Measurements from ENCODE around the gene AFTPH. TPM values are rescaled to one million over a fixed set of nuclear protein-coding genes. Genes with fewer than 3 reads are reported as not detected.

Gene AFTPH
- total RNA-seq, 8 experiments from 2014 or later, result 25.1 to 52.0 (median 32.4) TPM

DNA sequence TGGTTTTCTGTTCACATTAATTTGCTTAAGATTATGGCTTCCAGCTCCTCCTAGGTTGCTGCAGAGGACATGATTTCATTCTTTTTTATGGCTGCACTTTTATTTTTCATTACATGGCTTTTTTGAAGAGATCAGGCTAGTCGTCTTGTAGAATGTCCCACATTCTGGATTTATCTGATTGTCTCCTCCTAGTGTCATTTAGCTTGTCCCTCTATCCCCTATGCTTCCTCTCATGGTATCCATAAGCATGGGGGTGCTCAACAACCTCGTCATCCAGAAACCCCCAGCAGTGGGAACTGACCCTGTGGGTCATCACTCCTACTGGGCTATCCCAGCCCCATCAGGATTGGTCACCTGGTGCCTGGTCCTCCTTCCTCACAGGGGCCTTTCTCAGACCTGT lies 80.0 kb downstream of the AFTPH start:
- 52 to 100% (median 87%) methylated on average over 1 to 2 of the region's 2 CpGs; no CpG with 5 or more reads in 4 of the 10 experiments for WGBS, 10 experiments
- Histone ChIP-seq H3K4me3 (no peak overlapping the region), H3K4me1 (replicated peaks in 1 of 2) (no peaks in the 10 kb centered on the region), H3K27ac (no peak overlapping the region)
- in situ Hi-C loops (cut with MboI; ENCODE audit: low pct_unique_long_range_greater_than_20kb in 2 of 9, low sequenced_read_pairs in 9 of 9, unreplicated experiment in 9 of 9), result loop anchor here in 1 of 9 experiments (25.0 kb wide), 1 partner anchor 258 kb away; no protein-coding TSS in a partner anchor
- ATAC-seq (replicated peaks in 6 of 8), result no peak

DNA sequence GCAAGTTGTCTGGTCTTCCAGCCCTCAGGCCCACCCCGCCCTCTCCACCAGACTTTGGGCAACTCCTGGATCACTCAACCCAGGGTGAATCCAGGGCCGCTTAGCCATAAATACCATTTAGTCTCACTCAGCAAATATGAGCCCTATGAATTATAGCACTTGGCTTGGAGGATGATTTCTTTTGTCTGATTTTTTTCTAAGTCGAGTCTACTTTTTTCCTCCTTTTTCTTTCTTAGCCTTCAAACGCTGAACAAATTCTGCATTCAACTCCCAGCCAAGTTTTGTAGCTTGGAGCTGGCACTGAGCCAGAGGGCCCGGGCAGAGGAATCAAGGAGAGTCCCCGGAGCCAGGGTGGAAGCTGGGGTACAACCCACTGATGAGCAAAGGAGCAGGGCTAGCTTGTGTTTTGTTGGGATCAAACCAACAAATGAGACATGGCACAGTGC lies 80.9 kb downstream of the AFTPH start:
- WGBS, 10 experiments, result 0 to 100% (median 42%) methylated on average over 1 to 6 of the region's 6 CpGs; no CpG with 5 or more reads in 2 of the 10 experiments
- ATAC-seq (replicated peaks in 6 of 8), result peak in 4 of 8 experiments; percentile 18 to 75 (median 46)
- H3K4me3 ChIP-seq, result no peak overlapping the region
- in situ Hi-C loops (cut with MboI; ENCODE audit: low pct_unique_long_range_greater_than_20kb in 2 of 9, low sequenced_read_pairs in 9 of 9, unreplicated experiment in 9 of 9), result loop anchor here in 1 of 9 experiments (25.0 kb wide), 1 partner anchor 257 kb away; no protein-coding TSS in a partner anchor
- no peak overlapping the region for H3K27ac ChIP-seq
- H3K4me1 ChIP-seq (replicated peaks in 1 of 2), result no peaks in the 10 kb centered on the region

DNA sequence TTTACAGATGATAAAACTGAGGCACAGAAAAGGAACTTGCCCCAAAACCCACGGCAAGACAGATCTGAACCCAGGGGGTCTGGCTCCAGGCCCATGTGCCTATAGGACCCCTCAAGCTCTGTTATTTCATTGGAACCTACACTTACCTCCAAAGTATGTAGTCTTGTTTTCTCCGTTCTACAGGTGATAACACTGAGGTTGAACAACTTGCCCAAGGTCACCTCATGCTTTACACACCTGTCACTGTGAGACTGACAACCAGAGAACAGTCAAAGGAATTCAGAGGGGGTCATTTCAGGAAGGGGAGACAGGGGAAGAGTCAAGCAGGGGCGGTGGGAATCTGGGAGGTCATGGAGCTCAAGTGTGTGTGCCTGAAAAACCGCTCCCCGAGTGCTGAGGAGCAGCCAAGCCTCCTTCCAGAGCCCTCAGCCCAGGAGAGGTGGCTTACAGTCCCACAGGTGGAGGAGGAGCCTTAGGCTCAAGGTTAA lies 81.9 kb downstream of the AFTPH start:
- no peak overlapping the region for H3K27ac ChIP-seq
- H3K4me1 ChIP-seq (replicated peaks in 1 of 2), result no peaks in the 10 kb centered on the region
- no peak overlapping the region for H3K4me3 ChIP-seq
- in situ Hi-C loops (cut with MboI; ENCODE audit: low pct_unique_long_range_greater_than_20kb in 2 of 9, low sequenced_read_pairs in 9 of 9, unreplicated experiment in 9 of 9), result loop anchor here in 1 of 9 experiments (25.0 kb wide), 1 partner anchor 256 kb away; no protein-coding TSS in a partner anchor
- no peak for ATAC-seq (replicated peaks in 6 of 8)
- 20 to 100% (median 94%) methylated on average over 1 to 2 of the region's 5 CpGs; no CpG with 5 or more reads in 1 of the 10 experiments for WGBS, 10 experiments

DNA sequence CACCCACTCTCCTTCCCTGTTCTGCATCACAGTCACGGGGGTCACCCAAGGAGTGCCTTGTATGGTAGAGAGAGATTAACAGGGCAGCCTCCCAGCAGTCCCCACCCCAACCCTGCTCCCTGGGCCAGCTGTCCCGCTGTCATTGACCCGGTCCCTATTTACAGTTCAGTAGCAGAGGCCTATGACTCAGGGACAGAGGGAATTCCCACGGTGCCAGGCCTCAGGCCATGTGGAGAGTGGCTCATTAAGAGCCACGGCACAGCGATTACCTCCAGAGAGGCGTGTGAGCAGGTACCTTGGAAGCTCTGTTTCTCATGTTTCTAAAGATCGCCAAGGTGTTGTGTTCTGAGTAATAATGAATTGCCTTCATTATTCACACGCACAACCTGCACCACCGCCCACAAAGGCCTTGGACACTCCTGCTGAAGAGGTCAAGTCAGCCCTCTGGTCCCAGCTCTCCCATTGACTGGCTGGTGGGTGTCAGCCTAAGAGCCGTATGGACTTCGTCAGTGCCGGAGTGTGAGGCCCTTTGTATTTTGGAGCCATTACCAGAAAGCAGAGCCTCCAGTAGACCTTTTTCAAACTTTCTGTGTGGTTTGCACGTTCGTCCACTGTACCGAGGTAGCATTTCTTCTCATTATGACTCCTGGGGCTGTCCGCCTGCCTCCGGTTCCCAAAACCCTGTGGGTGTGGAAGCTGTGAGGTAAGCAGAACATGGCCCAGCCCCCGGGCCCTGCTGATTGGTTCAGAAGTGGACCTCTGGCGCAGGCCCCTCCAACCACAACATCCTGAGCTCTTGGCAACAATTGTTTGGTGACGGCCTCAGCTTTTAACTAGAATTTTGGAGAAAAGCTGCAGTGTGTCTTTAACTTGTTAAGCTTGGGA lies 82.6 kb downstream of the AFTPH start:
- WGBS, 10 experiments, result 30 to 98% (median 83%) methylated on average over 2 to 9 of the region's 21 CpGs; no CpG with 5 or more reads in 1 of the 10 experiments
- in situ Hi-C loops (cut with MboI; ENCODE audit: low pct_unique_long_range_greater_than_20kb in 2 of 9, low sequenced_read_pairs in 9 of 9, unreplicated experiment in 9 of 9), result loop anchor here in 1 of 9 experiments (25.0 kb wide), 1 partner anchor 256 kb away; no protein-coding TSS in a partner anchor
- Histone ChIP-seq H3K27ac (no peak overlapping the region), H3K4me1 (replicated peaks in 1 of 2) (no peaks in the 10 kb centered on the region), H3K4me3 (no peak overlapping the region)
- peak; percentile 18 to 92 (median 51) for ATAC-seq (replicated peaks in 6 of 8)

DNA sequence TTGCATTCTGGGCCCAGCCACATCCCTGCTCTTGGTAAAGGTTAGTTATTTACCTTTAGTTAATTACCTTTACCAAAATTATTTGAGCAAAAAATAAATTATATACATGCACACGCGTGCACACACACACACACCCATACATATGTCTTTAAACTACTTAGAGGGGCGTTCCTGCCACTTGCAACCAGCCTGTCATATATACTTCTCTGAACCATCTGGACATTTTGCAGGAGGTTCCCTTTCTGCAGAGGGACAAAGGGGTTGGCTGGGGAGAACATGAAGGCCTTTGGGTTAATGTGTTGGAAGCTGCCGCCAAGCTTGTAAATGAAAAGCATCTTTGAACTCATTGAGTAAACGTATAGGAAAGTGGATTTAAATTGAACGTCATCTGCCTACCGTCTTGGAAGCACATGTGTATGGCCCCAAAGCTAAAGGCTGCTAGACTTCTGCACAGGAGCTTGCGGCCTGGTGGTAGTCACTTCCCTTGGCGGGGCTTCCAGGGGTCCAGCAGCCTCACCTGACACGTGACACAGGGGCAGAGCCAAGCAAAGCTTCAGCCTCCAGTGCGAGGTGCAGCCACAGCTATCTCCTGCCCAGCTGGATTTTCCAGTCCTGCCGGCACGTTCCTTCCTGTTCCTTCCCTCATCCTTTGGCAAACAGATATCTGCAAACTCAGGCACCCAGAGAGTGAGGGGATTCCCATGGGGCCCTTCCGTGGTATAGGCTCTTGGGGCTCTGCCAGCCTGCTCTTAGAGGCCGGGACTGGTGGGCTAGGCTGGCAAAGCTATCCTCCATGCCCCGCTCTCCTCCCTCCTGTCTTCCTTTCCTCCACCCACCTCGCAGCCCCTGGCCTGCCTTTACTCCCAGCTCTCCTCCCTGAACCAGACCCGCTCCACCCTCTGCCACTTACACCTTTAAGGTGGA lies 83.5 kb downstream of the AFTPH start:
- ATAC-seq (replicated peaks in 6 of 8), result no peak
- Histone ChIP-seq H3K4me1 (replicated peaks in 1 of 2) (no peaks in the 10 kb centered on the region), H3K27ac (no peak overlapping the region), H3K4me3 (no peak overlapping the region)
- in situ Hi-C loops (cut with MboI; ENCODE audit: low pct_unique_long_range_greater_than_20kb in 2 of 9, low sequenced_read_pairs in 9 of 9, unreplicated experiment in 9 of 9), result loop anchor here in 1 of 9 experiments (25.0 kb wide), 1 partner anchor 255 kb away; no protein-coding TSS in a partner anchor
- 39 to 90% (median 76%) methylated on average over 4 to 9 of the region's 18 CpGs; no CpG with 5 or more reads in 2 of the 10 experiments for WGBS, 10 experiments

DNA sequence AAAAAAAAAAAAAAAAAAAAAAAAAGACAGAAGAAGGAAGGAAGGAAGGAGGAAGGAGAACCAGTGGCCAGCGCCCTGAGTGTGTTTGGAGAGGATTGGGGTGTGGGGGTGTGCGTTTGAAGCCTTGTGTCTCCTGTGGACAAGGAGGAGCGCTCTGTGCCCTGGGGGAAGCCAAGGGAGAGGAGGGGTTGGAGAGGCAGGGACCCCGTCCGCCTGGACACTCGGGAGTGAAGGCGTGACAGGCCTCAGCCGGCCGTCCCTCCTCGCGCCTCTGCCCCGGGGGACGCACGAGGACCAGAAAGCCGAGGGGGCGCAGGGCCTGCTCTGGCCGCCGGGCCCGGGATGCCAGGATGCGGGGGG lies 84.7 kb downstream of the AFTPH start:
- no peak overlapping the region for H3K27ac ChIP-seq
- in situ Hi-C loops (cut with MboI; ENCODE audit: low pct_unique_long_range_greater_than_20kb in 2 of 9, low sequenced_read_pairs in 9 of 9, unreplicated experiment in 9 of 9), result loop anchor here in 1 of 9 experiments (25.0 kb wide), 1 partner anchor 253 kb away; no protein-coding TSS in a partner anchor
- H3K4me3 ChIP-seq, result no peak overlapping the region
- whole genome bisulfite sequencing, 10 experiments, result 45 to 100% (median 67%) methylated on average over 1 to 4 of the region's 20 CpGs; no CpG with 5 or more reads in 5 of the 10 experiments
- no peak for ATAC-seq (replicated peaks in 6 of 8)
- no peaks in the 10 kb centered on the region for H3K4me1 ChIP-seq (replicated peaks in 1 of 2)

DNA sequence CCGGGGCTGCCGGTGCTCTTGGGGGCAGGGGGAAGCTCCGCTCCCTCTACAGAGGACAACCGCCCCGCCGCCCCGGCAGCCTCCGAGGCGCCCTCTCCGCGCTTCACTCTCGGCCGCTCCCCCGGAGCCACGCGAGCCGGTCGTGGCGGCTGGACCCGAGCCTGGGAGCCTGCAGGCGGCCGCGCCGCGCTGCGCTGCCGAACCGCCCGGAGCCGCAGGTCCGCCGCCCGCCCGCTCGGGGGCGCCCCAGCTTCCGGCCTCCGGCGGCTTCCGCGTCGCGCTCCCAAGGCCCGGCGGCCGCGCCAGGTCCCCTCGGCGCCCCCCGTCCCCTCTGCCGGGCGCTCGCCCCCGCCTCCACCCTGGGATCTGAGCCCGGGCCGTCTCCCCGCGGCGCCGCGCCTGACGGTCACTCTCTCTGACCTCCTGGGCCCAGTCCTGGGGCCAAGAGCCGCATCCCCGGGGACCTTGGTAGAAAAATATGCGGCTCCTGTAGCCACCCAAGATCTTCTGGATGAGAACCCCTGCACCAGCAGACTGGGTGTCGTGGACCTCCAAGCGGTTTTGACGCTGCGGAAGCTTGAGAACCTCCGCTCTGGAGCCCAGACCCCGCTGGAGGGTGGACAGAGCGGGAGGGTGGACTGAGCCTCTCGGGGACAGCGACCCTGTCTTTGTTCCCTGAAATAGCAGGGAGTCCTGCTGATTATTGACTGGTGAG lies 85.3 kb downstream of the AFTPH start:
- WGBS, 10 experiments, result 60 to 68% (median 63%) methylated on average over 2 to 8 of the region's 74 CpGs; no CpG with 5 or more reads in 6 of the 10 experiments
- H3K4me3 ChIP-seq, result no peak overlapping the region
- in situ Hi-C loops (cut with MboI; ENCODE audit: low pct_unique_long_range_greater_than_20kb in 2 of 9, low sequenced_read_pairs in 9 of 9, unreplicated experiment in 9 of 9), result loop anchor here in 1 of 9 experiments (25.0 kb wide), 1 partner anchor 253 kb away; no protein-coding TSS in a partner anchor
- H3K27ac ChIP-seq, result no peak overlapping the region
- no peaks in the 10 kb centered on the region for H3K4me1 ChIP-seq (replicated peaks in 1 of 2)
- ATAC-seq (replicated peaks in 6 of 8), result peak in 5 of 8 experiments; percentile 8 to 61 (median 36)

DNA sequence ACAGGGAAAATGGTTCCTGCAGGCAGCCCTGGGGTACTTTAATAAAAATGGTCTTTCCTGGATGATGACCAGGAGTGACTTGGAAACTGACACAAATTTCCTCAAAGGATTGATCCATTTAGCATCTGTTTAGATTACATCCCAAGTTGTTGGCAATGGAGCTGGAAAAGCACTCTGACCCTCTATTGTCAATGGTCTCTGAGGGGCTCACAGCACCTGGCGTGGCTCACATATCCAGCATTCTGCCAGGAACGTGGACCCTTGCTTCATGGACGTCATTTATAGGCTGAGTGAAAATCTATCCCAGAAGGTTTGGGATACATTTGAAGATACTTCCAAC lies 85.8 kb downstream of the AFTPH start:
- no peak for ATAC-seq (replicated peaks in 6 of 8)
- 57 to 100% (median 94%) methylated on average over 1 to 3 of the region's 3 CpGs; no CpG with 5 or more reads in 2 of the 10 experiments for WGBS, 10 experiments
- no peaks in the 10 kb centered on the region for H3K4me1 ChIP-seq (replicated peaks in 1 of 2)
- H3K4me3 ChIP-seq, result no peak overlapping the region
- H3K27ac ChIP-seq, result no peak overlapping the region
- in situ Hi-C loops (cut with MboI; ENCODE audit: low pct_unique_long_range_greater_than_20kb in 2 of 9, low sequenced_read_pairs in 9 of 9, unreplicated experiment in 9 of 9), result loop anchor here in 1 of 9 experiments (25.0 kb wide), 1 partner anchor 252 kb away; no protein-coding TSS in a partner anchor

DNA sequence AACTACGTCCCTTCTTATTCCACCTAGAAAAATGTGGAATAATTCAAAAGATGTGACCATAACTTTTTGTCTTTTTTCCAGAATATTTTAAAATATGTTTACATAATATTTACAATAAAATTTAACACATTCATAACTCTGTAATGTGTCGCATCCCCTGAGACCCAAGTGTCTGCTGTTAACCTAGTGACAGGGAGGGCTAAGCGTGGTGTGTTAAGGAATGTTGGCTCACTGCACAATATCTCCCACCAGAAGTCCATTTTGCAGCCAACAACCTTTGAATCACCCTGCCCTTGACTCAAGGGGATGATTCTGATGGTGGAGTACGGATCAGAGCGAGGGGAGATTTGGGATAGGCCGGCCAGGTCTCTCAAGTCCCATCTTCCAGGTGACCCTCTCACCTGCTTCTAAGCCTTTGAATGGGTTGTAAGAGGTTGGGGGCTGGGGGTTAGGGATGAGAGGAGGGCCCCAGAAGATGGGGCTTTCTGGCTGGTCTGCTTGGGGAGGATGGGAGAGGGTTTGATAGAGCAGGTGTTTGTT lies 86.3 kb downstream of the AFTPH start:
- Histone ChIP-seq H3K27ac (no peak overlapping the region), H3K4me1 (replicated peaks in 1 of 2) (no peaks in the 10 kb centered on the region), H3K4me3 (no peak overlapping the region)
- in situ Hi-C loops (cut with MboI; ENCODE audit: low pct_unique_long_range_greater_than_20kb in 2 of 9, low sequenced_read_pairs in 9 of 9, unreplicated experiment in 9 of 9), result loop anchor here in 1 of 9 experiments (25.0 kb wide), 1 partner anchor 252 kb away; no protein-coding TSS in a partner anchor
- ATAC-seq (replicated peaks in 6 of 8), result no peak
- 60 to 100% (median 90%) methylated on average over 1 to 6 of the region's 6 CpGs; no CpG with 5 or more reads in 1 of the 10 experiments for WGBS, 10 experiments

DNA sequence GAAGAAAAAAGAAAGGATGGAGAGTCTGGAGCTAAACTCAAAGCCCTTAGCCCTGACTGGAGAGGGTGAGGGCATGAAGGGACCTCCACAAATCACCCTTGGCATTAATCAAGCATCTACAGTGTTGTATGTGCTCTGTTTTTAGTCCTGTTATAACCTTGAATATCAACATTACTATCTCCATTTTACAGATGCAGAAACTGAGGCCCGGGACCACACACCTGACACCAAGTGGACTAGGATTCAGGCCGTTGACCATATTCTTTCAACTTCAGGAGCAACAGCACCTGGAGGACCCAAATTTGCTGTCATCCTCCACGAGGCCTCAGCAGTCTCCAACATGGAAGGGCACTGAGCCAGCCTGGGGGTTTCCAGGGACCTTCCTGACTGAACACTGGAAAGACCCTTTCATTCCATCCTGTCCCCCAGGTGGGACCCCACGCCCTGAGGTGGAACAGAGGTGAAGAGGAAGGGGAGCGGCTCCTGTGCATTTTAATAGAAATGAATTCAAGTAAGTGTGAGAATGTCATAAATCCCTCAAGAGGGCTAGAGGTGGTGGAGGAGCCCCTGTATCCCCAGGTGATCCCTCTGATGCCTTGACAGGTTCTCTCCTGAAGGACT lies 88.6 kb downstream of the AFTPH start:
- Histone ChIP-seq H3K4me1 (replicated peaks in 1 of 2) (peaks cover 8 to 13% of the 10 kb centered on the region in 2 donors), H3K27ac (no peak overlapping the region), H3K4me3 (no peak overlapping the region)
- ATAC-seq (replicated peaks in 6 of 8), result no peak
- in situ Hi-C loops (cut with MboI; ENCODE audit: low pct_unique_long_range_greater_than_20kb in 2 of 9, low sequenced_read_pairs in 9 of 9, unreplicated experiment in 9 of 9), result loop anchor here in 1 of 9 experiments (25.0 kb wide), 1 partner anchor 250 kb away; no protein-coding TSS in a partner anchor
- whole genome bisulfite sequencing, 10 experiments, result 53 to 100% (median 92%) methylated on average over 1 to 3 of the region's 5 CpGs; no CpG with 5 or more reads in 4 of the 10 experiments

DNA sequence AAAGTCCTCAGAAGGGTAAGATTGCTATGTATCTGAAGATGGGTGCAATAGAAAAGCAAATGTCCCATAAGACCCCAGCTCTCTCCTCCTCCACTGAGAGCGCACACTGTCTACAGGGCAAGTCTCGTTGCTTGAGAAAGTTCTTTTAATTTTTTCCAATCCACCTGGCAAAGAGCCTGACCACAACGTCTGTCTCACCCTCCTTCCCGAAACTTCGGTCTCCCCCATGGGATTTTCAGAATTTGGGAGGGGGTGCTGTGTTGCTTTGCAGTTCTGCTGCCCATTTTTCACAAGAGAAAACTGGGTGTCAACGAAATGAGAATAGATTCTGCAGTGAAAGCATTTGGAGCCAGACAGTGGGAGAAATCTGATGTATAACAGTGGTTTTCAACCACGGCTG lies 89.1 kb downstream of the AFTPH start:
- Histone ChIP-seq H3K27ac (no peak overlapping the region), H3K4me3 (no peak overlapping the region), H3K4me1 (replicated peaks in 1 of 2) (peaks cover 14 to 19% of the 10 kb centered on the region in 2 donors)
- no peak for ATAC-seq (replicated peaks in 6 of 8)
- 41 to 92% (median 86%) methylated on average over 2 to 6 of the region's 7 CpGs; no CpG with 5 or more reads in 3 of the 10 experiments for whole genome bisulfite sequencing, 10 experiments
- in situ Hi-C loops (cut with MboI; ENCODE audit: low pct_unique_long_range_greater_than_20kb in 2 of 9, low sequenced_read_pairs in 9 of 9, unreplicated experiment in 9 of 9), result loop anchor here in 1 of 9 experiments (25.0 kb wide), 1 partner anchor 249 kb away; no protein-coding TSS in a partner anchor
